Activated CD8-positive, alpha-beta memory T cell treated with anti-CD3 and anti-CD28 coated beads for 4 hours (primary cell): ENCODE measurements around the gene CACNA1C.

Experiments
- DNase-seq, 2 donors: peaks; one replicate each; pipeline ENCODE4 v3.0.0-alpha.2; 2020; ENCODE audit warnings: low read depth in 2 of 2

Gene CACNA1C

DNA sequence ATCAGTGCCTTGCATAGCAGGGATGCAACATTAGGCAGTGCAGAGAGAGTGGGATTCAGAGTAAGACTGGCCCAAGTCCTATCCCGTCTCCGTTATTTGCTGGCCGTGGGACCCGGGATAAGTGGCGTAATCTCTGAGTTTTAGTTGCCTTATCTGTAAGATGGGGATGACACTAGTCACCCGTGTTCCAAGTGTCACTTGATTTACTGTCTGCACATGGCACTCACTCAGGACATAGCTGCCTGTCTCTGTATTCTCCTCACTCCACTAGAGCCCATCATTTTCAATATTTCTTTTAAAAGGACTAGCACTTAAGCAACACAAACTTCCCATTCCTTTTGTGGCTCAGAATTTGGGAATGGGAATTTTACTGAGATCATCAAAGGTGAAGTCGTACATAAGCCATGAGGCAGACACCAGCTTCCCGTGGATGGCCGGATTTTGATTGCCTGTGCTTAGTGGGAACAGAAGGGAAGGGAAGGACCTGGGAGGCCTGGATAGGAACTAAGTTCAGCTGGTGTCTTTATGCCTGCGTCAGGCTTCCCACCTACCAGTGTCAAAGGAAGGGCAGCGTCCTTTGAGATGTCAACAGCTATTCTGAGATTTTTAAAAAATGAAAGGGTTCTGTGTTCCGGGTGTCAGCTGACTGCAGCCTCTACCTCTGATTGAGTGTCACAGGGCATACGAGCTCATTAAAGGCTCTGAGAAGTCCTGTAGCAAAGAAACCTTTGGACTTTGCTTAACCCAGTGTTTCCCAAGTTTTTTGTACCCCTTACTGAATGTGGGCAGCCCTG lies 361.4 kb downstream of the CACNA1C start:
- no peak for DNase-seq

DNA sequence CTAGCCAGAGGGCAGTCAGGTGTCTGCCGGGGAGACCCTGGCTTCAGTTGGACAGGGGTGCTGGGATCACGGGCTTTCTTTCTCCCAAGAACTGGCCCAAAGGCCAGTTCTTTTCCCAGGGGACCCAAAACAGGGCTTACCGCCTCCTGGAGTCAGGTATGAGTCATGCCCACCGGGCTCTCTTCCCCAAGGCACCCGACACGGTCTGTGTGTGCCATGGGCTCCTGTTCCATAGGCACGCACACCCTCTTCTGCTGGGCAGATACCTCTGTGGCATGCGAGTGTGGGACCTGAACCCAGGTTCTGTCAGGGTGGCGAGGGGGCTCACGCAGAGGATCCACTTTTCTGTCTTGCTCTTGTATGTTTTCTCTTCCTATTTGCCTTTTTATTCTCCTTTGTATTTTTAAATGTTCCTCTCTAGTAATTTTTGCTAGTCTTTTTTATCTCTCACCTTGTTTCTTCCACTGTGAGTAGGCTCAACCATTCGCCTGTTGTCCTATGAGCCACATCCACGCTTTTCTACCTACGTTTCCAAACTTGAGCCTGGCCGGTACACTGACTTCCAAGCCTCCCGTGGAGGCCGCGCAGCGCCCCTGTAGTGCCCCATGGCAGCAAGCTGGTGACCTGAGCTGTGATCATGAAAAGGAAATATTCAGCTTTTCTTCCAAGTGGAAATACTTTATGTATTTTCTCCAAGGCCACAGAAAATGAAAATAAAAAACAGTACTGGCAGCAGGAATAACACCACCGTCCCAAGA lies 362.2 kb downstream of the CACNA1C start:
- DNase-seq: no peak

DNA sequence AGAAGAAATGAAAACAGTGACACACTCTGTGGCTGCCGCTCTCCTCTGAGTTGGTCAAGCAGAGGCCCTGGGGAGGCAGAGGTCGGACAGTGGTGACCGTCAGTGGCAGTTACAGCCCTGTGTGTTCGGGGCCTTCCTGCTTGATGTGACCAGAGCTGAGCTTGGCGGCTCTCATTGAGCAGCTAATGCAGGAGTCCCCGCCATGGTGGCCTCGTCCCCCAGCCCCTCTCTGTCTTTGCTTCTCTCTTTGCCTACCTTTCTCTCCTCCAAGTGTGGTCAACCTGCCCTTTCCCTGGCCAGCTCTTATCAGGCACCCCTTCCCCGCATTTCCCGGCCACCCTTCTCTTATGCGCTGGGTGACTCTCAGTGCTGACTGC lies 362.8 kb downstream of the CACNA1C start:
- no peak for DNase-seq

GRCh38 chr12:2416158-2416557 lies 363.4 kb downstream of the CACNA1C start:
- no peak for DNase-seq

DNA sequence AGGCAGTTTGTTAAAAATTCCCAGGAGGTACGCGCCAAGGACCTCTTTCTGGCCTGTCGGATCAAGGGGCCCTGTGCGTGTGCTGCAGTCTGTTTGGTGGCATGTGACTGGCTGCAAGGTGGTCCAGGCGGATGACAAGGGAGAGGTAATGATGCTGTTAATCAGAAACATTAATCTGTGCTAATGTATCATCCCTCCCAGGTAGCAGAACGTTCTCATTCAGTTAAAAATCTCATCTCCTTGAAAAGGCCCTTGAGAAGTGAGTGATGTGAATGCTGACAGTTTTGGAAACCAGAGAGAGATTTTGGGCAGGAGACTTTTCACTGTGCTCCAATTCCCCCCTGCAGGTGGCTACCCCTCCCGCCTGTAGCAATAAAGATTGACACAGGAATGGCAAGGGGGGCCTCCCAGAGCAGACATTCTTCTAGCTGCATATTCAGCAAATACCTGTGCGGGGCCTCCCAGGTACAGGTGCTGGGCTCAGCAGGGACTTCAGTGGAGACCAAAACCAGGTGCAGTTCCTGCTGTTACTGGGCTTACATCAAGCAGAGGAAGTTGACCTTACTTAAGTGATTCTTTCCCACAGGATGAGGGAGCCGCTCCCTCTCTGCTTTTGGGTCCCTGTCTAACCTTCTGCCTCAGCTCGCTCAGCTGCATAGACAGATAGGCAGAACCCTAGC lies 364.8 kb downstream of the CACNA1C start:
- DNase-seq: no peak

- no peak for DNase-seq
These were observed 365.8 kb downstream of the CACNA1C start for GRCh38 chr12:2418579-2418978.

GRCh38 chr12:2422591-2422990 lies 369.8 kb downstream of the CACNA1C start:
- no peak for DNase-seq

- DNase-seq: no peak
These were observed 376.2 kb downstream of the CACNA1C start for GRCh38 chr12:2429032-2429431.

DNA sequence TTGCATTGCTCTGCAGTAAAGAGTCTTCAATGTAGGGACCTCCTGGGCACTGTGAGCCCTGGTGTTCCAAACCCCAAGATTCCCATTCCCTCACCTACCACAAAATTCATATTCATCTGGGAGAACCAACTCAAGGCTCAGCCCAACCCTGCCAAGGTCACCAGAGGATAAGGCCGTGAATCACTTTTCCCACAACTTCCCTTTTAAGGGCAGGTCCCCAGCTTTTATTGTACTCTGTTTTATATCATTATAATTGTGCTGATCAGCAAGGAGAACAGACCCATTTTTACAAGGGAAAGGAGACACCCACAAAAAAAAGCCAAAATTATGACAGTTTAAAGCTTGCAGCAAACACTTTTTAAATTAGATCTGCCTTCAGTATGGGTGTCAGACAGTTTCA lies 379.0 kb downstream of the CACNA1C start:
- no peak for DNase-seq

DNA sequence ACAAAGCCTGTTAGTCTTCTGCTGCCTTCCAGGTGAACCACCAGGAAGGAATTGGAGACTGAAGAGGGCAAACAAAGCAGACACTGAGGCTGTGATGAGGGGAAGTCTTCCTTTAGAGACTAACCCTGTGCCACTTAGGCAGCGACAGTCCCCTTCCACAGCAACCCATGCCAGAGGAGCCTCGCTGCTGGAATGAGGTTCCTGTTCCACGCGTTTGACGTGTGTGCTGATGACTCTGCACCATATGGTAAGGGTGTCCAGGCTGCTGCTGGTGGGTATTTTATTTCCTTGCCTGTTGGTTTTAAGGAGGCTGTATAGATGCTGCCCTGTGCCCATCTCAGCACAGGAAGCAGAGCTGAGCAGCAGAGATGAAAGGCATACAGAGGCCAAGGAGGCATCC lies 380.1 kb downstream of the CACNA1C start:
- no peak for DNase-seq

- DNase-seq: no peak
These were observed 382.7 kb downstream of the CACNA1C start for GRCh38 chr12:2435511-2435910.

DNA sequence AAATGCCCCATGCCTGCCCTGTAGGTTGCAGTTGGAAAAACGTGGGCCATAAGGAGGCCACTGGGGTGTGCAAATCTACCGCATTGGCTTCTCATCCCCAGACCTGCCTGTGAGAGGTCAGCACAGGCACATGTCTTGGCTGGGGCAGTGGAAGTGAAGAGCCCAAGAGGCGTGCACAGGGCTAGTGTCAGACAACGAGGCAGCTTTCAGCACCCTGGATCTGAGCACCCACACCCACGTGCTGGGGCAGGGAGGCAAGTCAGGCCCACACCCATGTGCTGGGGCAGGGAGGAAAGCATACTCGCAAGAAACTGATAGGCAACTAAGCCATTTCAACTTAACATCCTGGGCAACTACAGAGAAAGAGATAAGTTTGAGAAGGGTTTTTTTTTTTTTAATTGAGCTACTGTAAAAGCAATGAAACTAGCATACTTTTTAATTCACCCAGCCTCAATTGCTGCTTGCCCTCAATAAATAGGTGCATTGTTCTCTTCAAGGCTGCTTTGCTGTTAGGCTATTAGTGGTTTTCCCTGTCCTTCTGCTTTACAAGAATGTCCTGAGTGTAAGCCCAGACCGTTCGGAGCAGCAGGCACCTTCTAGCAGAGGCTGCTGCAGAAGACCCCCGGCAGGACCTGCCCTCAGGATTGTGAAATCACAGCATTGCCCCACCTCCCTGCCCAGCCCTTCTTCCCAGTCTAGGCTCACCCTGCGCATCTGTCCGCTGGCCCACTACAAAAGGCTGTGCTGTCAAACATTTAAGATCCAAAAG lies 386.7 kb downstream of the CACNA1C start:
- DNase-seq: no peak

DNA sequence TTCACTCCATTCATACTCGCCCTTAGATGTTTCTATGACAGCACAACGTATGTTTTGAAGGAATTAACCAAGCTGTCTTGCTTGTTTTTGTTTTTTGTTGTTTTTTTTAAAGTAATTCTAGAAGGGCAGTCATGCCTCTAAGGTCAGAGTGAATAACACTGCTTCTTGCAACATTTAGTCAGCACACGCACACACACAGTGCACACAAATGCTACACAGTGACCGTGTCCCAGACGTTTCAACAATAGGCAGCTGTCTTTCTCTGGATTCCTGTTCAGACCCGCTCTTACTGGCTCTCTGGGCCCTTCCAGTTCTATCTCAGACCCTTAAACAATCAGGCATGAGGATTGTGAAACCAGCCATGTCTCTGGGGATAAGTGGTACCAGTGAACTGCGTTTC lies 391.0 kb downstream of the CACNA1C start:
- DNase-seq: no peak

DNA sequence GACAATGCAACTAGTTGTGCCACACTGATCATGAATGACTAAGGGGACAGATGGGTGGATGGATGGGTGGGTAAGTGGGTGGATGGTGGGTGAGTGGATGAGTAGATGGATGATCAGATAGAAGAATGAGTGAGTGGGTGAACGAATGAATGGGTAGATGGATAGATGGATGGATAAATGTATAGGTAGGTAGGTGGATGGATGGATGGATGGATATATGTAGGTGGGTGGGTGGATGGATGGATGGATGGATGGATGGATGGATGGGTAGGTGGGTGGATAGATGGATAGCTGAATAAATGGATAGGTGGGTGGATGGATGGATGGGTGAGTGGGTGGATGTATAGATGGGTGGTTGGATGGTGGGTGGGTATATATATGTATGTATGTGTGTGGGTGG lies 393.2 kb downstream of the CACNA1C start:
- DNase-seq: no peak

- no peak for DNase-seq
These were observed 395.1 kb downstream of the CACNA1C start for GRCh38 chr12:2447861-2448260.

GRCh38 chr12:2449586-2449985 lies 396.8 kb downstream of the CACNA1C start:
- no peak for DNase-seq

GRCh38 chr12:2450553-2450952 lies 397.8 kb downstream of the CACNA1C start:
- no peak for DNase-seq

- no peak for DNase-seq
These were observed 398.2 kb downstream of the CACNA1C start for GRCh38 chr12:2451025-2451424.

DNA sequence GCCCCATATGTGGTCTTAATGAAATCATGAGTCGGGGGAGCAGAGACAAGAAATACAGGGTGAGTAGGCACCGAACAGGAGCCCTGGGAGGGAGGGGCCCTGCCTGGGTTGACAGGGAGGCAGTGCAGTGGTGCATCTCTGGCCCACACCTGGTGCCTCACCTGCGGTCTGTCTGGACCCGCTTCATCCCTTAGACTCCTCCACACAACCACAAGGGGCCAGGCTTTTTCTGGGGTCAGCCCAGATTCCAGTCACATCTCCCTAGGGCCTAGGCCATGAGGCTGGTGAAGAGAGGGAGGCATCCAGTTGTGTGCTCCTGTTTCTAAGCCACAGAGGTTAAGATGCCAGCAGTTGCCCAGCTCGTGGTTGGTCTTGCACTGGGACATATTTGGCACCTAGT lies 398.7 kb downstream of the CACNA1C start:
- no peak for DNase-seq

- no peak for DNase-seq
These were observed 400.4 kb downstream of the CACNA1C start for GRCh38 chr12:2453076-2453760.

GRCh38 chr12:2453761-2454090 lies 400.9 kb downstream of the CACNA1C start:
- no peak for DNase-seq
